ENCODE data around the gene IL37. TPM values are rescaled to one million over a fixed set of nuclear protein-coding genes. Genes with fewer than 3 reads are reported as not detected.

The IL37 gene
- total RNA-seq, 4 donors from 2014 or later: 1.1 to 2.6 TPM; not detected in 2

- no peak for DNase-seq
- H3K27ac ChIP-seq: no peak overlapping the region
- H3K4me1 ChIP-seq: no peaks in the 10 kb centered on the region
- in situ Hi-C loops (cut with MboI; ENCODE audit: low pct_ligation_motif_present in 1 of 4, low pct_unique_long_range_greater_than_20kb in 1 of 4, low sequenced_read_pairs in 3 of 4) (no loop called here), intact Hi-C loops (cut with DNase I; ENCODE audit: low total_unique reads) (no loop called here)
- no peaks in the 10 kb centered on the region for H3K36me3 ChIP-seq
- no peaks in the 10 kb centered on the region for H3K27me3 ChIP-seq
- no peak for TF ChIP-seq POLR2A (IDR thresholded peaks at IDR 0.05)
- TF ChIP-seq EP300 (IDR thresholded peaks at IDR 0.05; ENCODE audit: low read depth): no peak
- TF ChIP-seq CTCF (IDR thresholded peaks at IDR 0.05): no peak
- no peak for TF ChIP-seq POLR2AphosphoS5 (IDR thresholded peaks at IDR 0.05)
- no peaks in the 10 kb centered on the region for H3K9me3 ChIP-seq
- H3K4me3 ChIP-seq: no peak overlapping the region
Measured at GRCh38 chr2:112910219-112910618, 746 bp upstream of the IL37 start.

- Histone ChIP-seq H3K9me3 (no peaks in the 10 kb centered on the region), H3K4me1 (no peaks in the 10 kb centered on the region), H3K36me3 (no peaks in the 10 kb centered on the region), H3K27me3 (no peaks in the 10 kb centered on the region), H3K27ac (no peak overlapping the region), H3K4me3 (no peak overlapping the region)
- intact Hi-C loops (cut with DNase I; ENCODE audit: low total_unique reads) (no loop called here), in situ Hi-C loops (cut with MboI; ENCODE audit: low pct_ligation_motif_present in 1 of 4, low pct_unique_long_range_greater_than_20kb in 1 of 4, low sequenced_read_pairs in 3 of 4) (no loop called here)
- TF ChIP-seq POLR2A (IDR thresholded peaks at IDR 0.05) (no peak), CTCF (IDR thresholded peaks at IDR 0.05) (no peak), POLR2AphosphoS5 (IDR thresholded peaks at IDR 0.05) (no peak), EP300 (IDR thresholded peaks at IDR 0.05; ENCODE audit: low read depth) (no peak)
- WGBS, 2 donors (ENCODE audit: low coverage in 1 of 2): 87 to 95% methylated on average over 3 to 4 of the region's 4 CpGs
- DNase-seq: no peak
Measured at GRCh38 chr2:112912403-112912802, 1.4 kb downstream of the IL37 start.

GRCh38 chr2:112915300-112916144, 4.6 kb downstream of the IL37 start:
- in situ Hi-C loops (cut with MboI; ENCODE audit: low pct_ligation_motif_present in 1 of 4, low pct_unique_long_range_greater_than_20kb in 1 of 4, low sequenced_read_pairs in 3 of 4): no loop called here
- WGBS, 2 donors (ENCODE audit: low coverage in 1 of 2): 85% methylated on average over 6 of the region's 7 CpGs; no CpG with 5 or more reads in 1 of the 2 donors
- no peaks in the 10 kb centered on the region for H3K27me3 ChIP-seq
- no peak overlapping the region for H3K4me3 ChIP-seq
- no peaks in the 10 kb centered on the region for H3K4me1 ChIP-seq
- no peak overlapping the region for H3K27ac ChIP-seq
- no peaks in the 10 kb centered on the region for H3K9me3 ChIP-seq
- TF ChIP-seq EP300 (IDR thresholded peaks at IDR 0.05; ENCODE audit: low read depth) (no peak), POLR2A (IDR thresholded peaks at IDR 0.05) (no peak), CTCF (IDR thresholded peaks at IDR 0.05) (no peak), POLR2AphosphoS5 (IDR thresholded peaks at IDR 0.05) (no peak)
- intact Hi-C loops (cut with DNase I; ENCODE audit: low total_unique reads): loop anchor here (1.0 kb wide), 1 partner anchor 30 kb away; no protein-coding TSS in a partner anchor
- no peak for DNase-seq
- H3K36me3 ChIP-seq: no peaks in the 10 kb centered on the region

- TF ChIP-seq CTCF (IDR thresholded peaks at IDR 0.05): no peak
- no peak for TF ChIP-seq EP300 (IDR thresholded peaks at IDR 0.05; ENCODE audit: low read depth)
- no peak for TF ChIP-seq POLR2AphosphoS5 (IDR thresholded peaks at IDR 0.05)
- TF ChIP-seq POLR2A (IDR thresholded peaks at IDR 0.05): no peak
- in situ Hi-C loops (cut with MboI; ENCODE audit: low pct_ligation_motif_present in 1 of 4, low pct_unique_long_range_greater_than_20kb in 1 of 4, low sequenced_read_pairs in 3 of 4): no loop called here
- H3K27ac ChIP-seq: no peak overlapping the region
- no peaks in the 10 kb centered on the region for H3K27me3 ChIP-seq
- no peak overlapping the region for H3K4me3 ChIP-seq
- WGBS, 2 donors (ENCODE audit: low coverage in 1 of 2): 40% methylated on average over 3 of the region's 3 CpGs; no CpG with 5 or more reads in 1 of the 2 donors
- no peaks in the 10 kb centered on the region for H3K9me3 ChIP-seq
- no peaks in the 10 kb centered on the region for H3K36me3 ChIP-seq
- no peak for DNase-seq
- peaks cover 0 to 3% (median 0%) of the 10 kb centered on the region in 4 donors for H3K4me1 ChIP-seq
- intact Hi-C loops (cut with DNase I; ENCODE audit: low total_unique reads): loop anchor here (1.0 kb wide), 1 partner anchor 31 kb away; no protein-coding TSS in a partner anchor
Measured at GRCh38 chr2:112916145-112916571, 5.2 kb downstream of the IL37 start.
